ENCODE data around the gene GLIS1. TPM values are rescaled to one million over a fixed set of nuclear protein-coding genes. Genes with fewer than 3 reads are reported as not detected.

GLIS1 gene
- total and polyA plus RNA-seq, 2 donors (not counting 3 experiments of a cell fraction or from before 2014, with no cell fraction given) = not detected

GRCh38 chr1:53511933-53512806 lies 226.8 kb downstream of the GLIS1 start:
- FAIRE-seq = no peak
- ChIA-PET POLR2A (no interaction called here), CTCF (no interaction called here)
- dilution Hi-C loops (cut with MboI; ENCODE audit: extremely low pct_ligation_motif_present, low sequenced_read_pairs) (no loop called here), intact Hi-C loops (cut with micrococcal nuclease) (no loop called here)
- Histone ChIP-seq H3K4me2 (ENCODE audit: insufficient read depth, low read length) (no peak overlapping the region), H3K79me2 (ENCODE audit: control insufficient read depth, insufficient read depth, low read length) (no peaks in the 10 kb centered on the region), H3K36me3 (ENCODE audit: control insufficient read depth in 2 of 2, extremely low read depth in 1 of 2, insufficient read depth in 2 of 2, low read length in 2 of 2) (no peaks in the 10 kb centered on the region), H3K9me1 (replicated peaks; ENCODE audit: control insufficient read depth, extremely low read depth, insufficient read depth, low read length) (no peaks in the 10 kb centered on the region), H3K9ac (replicated peaks; ENCODE audit: extremely low read depth, insufficient read depth, low read length) (no peak overlapping the region), H3K27ac (ENCODE audit: insufficient read depth, low read depth, low read length) (no peak overlapping the region), H2AFZ (ENCODE audit: low read depth, low read length) (no peak overlapping the region), H3K4me1 (ENCODE audit: control insufficient read depth, extremely low read depth, insufficient read depth, low read length) (no peaks in the 10 kb centered on the region), H4K20me1 (replicated peaks; ENCODE audit: control insufficient read depth, extremely low read depth, insufficient read depth, low read length) (no peaks in the 10 kb centered on the region), H3K4me3 (replicated peaks in 1 of 3; ENCODE audit: insufficient read depth in 1 of 3, low read depth in 1 of 3, low read length in 3 of 3) (no peak overlapping the region), H3K9me3 (replicated peaks; ENCODE audit: control insufficient read depth, insufficient read depth, low read length) (no peaks in the 10 kb centered on the region), H3K27me3 (ENCODE audit: control insufficient read depth in 2 of 2, insufficient read depth in 2 of 2, low read length in 2 of 2) (no peaks in the 10 kb centered on the region)
- BruUV-seq (replicated peaks) = no TSS peak
- no peak for DNase-seq (ENCODE audit: low read depth, low spot score)
- no peak for TF ChIP-seq POLR2AphosphoS5 (IDR thresholded peaks at IDR 0.05; ENCODE audit: insufficient read depth, low read depth, low read length)
- TF ChIP-seq MYC (IDR thresholded peaks at IDR 0.05; ENCODE audit: low read depth, low read length) = no peak
- TF ChIP-seq GATA2 (IDR thresholded peaks at IDR 0.05; ENCODE audit: insufficient read depth, insufficient read length, low read depth, low read length) = no peak
- TF ChIP-seq EZH2 (IDR thresholded peaks at IDR 0.05; ENCODE audit: borderline replicate concordance, low read depth, low read length, severe bottlenecking) = no peak
- no peak for TF ChIP-seq MAX (IDR thresholded peaks at IDR 0.05; ENCODE audit: insufficient read depth, insufficient read length)
- no peak for TF ChIP-seq CTCF (IDR thresholded peaks at IDR 0.05; ENCODE audit: extremely low read depth in 1 of 2, insufficient read depth in 1 of 2, low read depth in 1 of 2, low read length in 2 of 2)
- no peak for TF ChIP-seq POLR2A (IDR thresholded peaks at IDR 0.05; ENCODE audit: low read depth, low read length)
- no peak for TF ChIP-seq FOS (IDR thresholded peaks at IDR 0.05; ENCODE audit: borderline replicate concordance, insufficient read depth, low read length)
- TF ChIP-seq JUN (IDR thresholded peaks at IDR 0.05; ENCODE audit: borderline replicate concordance, insufficient read depth, insufficient read length, low read depth) = no peak
